ENCODE measurements around the gene TRIM46.

DNA sequence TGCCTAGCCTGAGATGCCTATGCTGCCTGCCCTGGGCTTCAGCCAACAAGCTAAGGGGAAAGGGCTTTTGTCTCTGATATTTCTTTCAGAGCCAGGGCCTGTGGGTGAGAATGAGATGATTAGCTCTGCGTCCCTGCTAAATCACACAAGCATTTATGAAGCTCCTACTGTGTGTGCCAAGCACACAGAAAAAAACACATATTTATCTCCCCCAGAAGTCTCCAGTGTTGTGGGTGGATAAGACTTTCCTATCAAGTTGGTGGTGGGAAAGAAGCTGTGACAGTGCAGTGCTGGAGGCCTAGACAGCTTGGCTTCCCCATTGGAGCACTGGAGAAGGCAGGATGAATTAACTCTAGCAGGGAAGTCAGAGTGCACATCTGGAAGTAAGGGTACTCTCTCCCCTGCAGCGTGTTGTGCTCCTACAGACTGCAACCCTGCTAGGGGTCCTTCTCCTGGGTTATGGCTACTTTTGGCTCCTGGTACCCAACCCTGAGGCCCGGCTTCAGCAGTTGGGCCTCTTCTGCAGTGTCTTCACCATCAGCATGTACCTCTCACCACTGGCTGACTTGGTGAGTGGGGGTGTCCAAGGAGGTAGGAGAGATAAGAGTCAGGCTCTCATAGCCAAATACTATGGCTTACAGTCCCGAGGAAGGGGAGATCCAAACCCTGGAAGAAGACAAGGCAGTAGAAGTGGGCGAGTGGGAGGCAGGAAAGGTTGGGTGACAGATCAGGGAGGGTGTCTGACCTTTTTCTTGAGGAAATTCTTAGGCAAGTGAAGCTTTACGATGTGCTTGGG is 36.3 kb upstream of the TRIM46 start:
- TF ChIP-seq POLR2AphosphoS5 (IDR thresholded peaks at IDR 0.05; ENCODE audit: low read depth, low read length): no peak
- TF ChIP-seq, protein P1, sequence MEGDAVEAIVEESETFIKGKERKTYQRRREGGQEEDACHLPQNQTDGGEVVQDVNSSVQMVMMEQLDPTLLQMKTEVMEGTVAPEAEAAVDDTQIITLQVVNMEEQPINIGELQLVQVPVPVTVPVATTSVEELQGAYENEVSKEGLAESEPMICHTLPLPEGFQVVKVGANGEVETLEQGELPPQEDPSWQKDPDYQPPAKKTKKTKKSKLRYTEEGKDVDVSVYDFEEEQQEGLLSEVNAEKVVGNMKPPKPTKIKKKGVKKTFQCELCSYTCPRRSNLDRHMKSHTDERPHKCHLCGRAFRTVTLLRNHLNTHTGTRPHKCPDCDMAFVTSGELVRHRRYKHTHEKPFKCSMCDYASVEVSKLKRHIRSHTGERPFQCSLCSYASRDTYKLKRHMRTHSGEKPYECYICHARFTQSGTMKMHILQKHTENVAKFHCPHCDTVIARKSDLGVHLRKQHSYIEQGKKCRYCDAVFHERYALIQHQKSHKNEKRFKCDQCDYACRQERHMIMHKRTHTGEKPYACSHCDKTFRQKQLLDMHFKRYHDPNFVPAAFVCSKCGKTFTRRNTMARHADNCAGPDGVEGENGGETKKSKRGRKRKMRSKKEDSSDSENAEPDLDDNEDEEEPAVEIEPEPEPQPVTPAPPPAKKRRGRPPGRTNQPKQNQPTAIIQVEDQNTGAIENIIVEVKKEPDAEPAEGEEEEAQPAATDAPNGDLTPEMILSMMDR (IDR thresholded peaks at IDR 0.05): no peak

All from Panc1 (cell line).